T-helper 1 cell treated with Interleukin-12 subunit alpha and Interleukin-12 subunit beta and Interleukin-4 antibody, amounts not matched to agents 30 μg/mL and 1 μg/mL, for 36 hours (primary cell): ENCODE measurements around the gene LDLRAD4.
"Not testable (repeated sequence)": the region's sequence is repeated elsewhere in the genome, so short reads cannot be mapped to it uniquely, and the experiment has no call there.

Experiments
- H3K27ac Mint-ChIP-seq: one replicate; pipeline ENCODE4 v1.8.0; 2021; ENCODE audit warnings: mild to moderate bottlenecking, mixed read lengths
- H3K27me3 Mint-ChIP-seq: one replicate; pipeline ENCODE4 v1.8.0; 2021; ENCODE audit warnings: low read depth, mixed read lengths
- H3K36me3 Mint-ChIP-seq: one replicate; pipeline ENCODE4 v1.8.0; 2021; ENCODE audit warnings: low read depth, mixed read lengths
- H3K4me1 Mint-ChIP-seq: one replicate; pipeline ENCODE4 v1.8.0; 2021; ENCODE audit warnings: low read depth, mixed read lengths
- H3K4me3 Mint-ChIP-seq: one replicate; pipeline ENCODE4 v1.8.0; 2021; ENCODE audit warnings: mild to moderate bottlenecking, moderate library complexity, mixed read lengths
- H3K9me3 Mint-ChIP-seq: one replicate; pipeline ENCODE4 v1.8.0; 2021; ENCODE audit warnings: mixed read lengths

Gene LDLRAD4

DNA sequence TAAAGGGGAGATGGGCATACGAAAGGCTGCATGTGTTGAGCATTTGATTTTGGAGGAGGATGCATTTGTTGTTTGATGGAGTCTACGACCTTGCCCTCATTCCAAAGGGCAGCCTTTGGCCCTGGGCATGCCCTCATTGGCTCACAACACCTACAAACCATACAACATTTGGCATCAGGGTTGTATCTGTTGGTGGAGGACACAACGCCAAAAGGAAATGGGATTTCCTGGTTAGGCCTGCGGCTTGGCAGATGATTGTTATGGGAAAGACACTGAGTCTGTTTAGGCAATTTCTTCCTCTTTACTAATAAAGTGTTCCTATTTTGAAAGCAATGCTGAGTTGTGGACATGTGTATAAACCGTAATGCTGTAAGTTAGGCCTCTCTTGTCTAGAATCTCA, 246.9 kb downstream of the LDLRAD4 start:
- peaks cover 22% of the 10 kb centered on the region for H3K36me3 Mint-ChIP-seq
- H3K27me3 Mint-ChIP-seq: no peaks in the 10 kb centered on the region
- peaks cover 46% of the 10 kb centered on the region for H3K4me1 Mint-ChIP-seq
- peak overlapping the region; percentile 92 for H3K27ac Mint-ChIP-seq
- H3K9me3 Mint-ChIP-seq: peaks cover 18% of the 10 kb centered on the region
- H3K4me3 Mint-ChIP-seq: peak overlapping the region; percentile 95

DNA sequence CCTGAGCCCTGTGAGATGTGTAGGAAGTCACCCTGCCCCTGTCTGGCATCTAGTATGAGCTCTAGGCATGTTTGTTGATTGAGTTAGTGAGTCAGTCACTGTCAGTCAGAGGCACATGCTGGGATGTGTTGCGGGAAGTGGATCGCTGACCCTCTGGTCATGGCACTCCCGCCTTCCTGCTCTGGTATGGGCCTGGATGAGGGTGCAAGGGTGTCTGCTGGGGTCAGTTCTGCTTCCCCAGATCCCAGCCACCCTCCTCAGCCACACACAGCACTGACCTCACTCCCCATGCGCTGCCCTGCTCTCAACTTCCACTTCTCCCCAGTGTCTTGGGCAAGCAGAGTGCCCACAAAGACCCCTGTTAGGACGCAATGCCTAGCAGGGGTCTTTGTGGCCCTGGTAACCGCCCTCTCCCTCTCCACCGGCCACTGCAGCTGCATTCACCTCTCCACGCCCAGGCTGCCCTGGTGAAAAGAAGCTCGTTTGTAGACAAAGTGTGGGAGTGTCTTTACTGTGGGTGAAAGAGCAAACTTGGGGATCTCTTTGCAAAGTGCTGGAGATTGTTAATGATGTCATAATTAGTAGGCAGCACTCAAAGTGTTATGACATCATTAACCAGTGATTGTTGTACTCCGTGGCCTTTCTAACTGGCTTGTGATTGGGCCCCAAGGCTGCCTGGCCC, 252.1 kb downstream of the LDLRAD4 start:
- Mint-ChIP-seq H3K27me3 (no peaks in the 10 kb centered on the region), H3K4me1 (peaks cover 20% of the 10 kb centered on the region), H3K36me3 (peaks cover 32% of the 10 kb centered on the region), H3K27ac (no peak overlapping the region), H3K9me3 (peaks cover 18% of the 10 kb centered on the region), H3K4me3 (no peak overlapping the region)

GRCh38 chr18:13471198-13471845, 252.8 kb downstream of the LDLRAD4 start:
- H3K27me3 Mint-ChIP-seq: no peaks in the 10 kb centered on the region
- H3K4me1 Mint-ChIP-seq: peaks cover 17% of the 10 kb centered on the region
- no peak overlapping the region for H3K27ac Mint-ChIP-seq
- no peak overlapping the region for H3K4me3 Mint-ChIP-seq
- H3K36me3 Mint-ChIP-seq: peaks cover 33% of the 10 kb centered on the region
- H3K9me3 Mint-ChIP-seq: peaks cover 17% of the 10 kb centered on the region

- H3K9me3 Mint-ChIP-seq: peaks cover 10% of the 10 kb centered on the region
- H3K4me3 Mint-ChIP-seq: no peak overlapping the region
- H3K36me3 Mint-ChIP-seq: peaks cover 25% of the 10 kb centered on the region
- no peak overlapping the region for H3K27ac Mint-ChIP-seq
- peaks cover 11% of the 10 kb centered on the region for H3K4me1 Mint-ChIP-seq
- no peaks in the 10 kb centered on the region for H3K27me3 Mint-ChIP-seq
These were observed 253.5 kb downstream of the LDLRAD4 start for GRCh38 chr18:13471971-13472628.

- Mint-ChIP-seq H3K27me3 (no peaks in the 10 kb centered on the region), H3K36me3 (peaks cover 24% of the 10 kb centered on the region), H3K4me3 (no peak overlapping the region), H3K9me3 (no peaks in the 10 kb centered on the region), H3K4me1 (peaks cover 10% of the 10 kb centered on the region), H3K27ac (no peak overlapping the region)
These were observed 255.2 kb downstream of the LDLRAD4 start for GRCh38 chr18:13473751-13474150.

DNA sequence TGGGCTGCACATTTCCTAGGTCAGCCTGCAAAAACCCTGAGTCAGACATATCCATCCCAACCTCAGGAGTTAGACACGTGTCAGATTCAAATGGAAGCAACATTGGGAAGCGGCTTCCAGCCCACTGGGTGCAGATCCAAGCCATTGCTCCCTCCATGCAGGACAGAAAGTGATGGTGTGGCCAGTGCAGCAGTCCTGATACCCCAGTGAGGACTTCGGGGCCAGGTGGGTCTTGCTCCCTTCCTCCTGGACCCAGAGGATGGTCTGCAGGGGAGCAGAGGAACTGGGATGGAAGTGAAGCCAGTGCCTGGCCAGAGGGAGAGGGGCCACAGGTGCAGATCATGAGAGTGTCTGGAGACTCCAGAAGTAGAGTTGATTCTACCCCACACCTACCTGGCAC, 255.8 kb downstream of the LDLRAD4 start:
- H3K9me3 Mint-ChIP-seq: no peaks in the 10 kb centered on the region
- H3K27ac Mint-ChIP-seq: no peak overlapping the region
- no peaks in the 10 kb centered on the region for H3K27me3 Mint-ChIP-seq
- H3K4me1 Mint-ChIP-seq: peaks cover 8% of the 10 kb centered on the region
- H3K4me3 Mint-ChIP-seq: no peak overlapping the region
- peaks cover 24% of the 10 kb centered on the region for H3K36me3 Mint-ChIP-seq

GRCh38 chr18:13474907-13475545, 256.5 kb downstream of the LDLRAD4 start:
- no peaks in the 10 kb centered on the region for H3K9me3 Mint-ChIP-seq
- H3K27me3 Mint-ChIP-seq: no peaks in the 10 kb centered on the region
- H3K27ac Mint-ChIP-seq: no peak overlapping the region
- peaks cover 4% of the 10 kb centered on the region for H3K4me1 Mint-ChIP-seq
- no peak overlapping the region for H3K4me3 Mint-ChIP-seq
- H3K36me3 Mint-ChIP-seq: peaks cover 20% of the 10 kb centered on the region

GRCh38 chr18:13476312-13476711, 257.8 kb downstream of the LDLRAD4 start:
- not testable (repeated sequence) for H3K4me3 Mint-ChIP-seq, H3K27ac Mint-ChIP-seq, H3K9me3 Mint-ChIP-seq, H3K4me1 Mint-ChIP-seq, H3K27me3 Mint-ChIP-seq
- H3K36me3 Mint-ChIP-seq: peaks cover 20% of the 10 kb centered on the region

DNA sequence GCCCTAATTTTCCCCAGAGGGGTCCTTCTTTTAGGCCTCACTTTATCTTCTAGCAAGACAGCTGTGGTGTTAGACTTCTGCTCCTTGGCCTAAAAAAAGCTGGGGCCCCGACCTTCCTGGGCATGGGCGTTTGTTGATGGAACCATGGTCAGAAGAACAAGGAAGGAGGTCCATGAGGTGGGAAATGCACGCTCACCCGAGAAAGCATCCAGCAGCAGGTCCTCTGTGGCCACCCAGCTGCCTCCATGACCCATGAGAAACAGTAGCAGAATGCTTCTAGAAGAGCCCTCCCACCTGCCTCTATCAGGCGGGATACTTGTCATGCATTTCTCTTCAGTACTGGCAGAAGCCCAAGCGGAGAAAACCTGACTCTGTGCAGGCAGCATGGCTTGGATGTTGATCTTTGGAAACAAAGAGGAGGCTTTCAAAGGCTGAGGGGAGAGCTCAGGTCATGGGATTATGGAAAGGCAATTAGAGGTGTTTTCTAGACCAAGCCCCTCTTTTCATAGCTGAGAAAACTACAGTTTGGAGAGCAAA, 258.7 kb downstream of the LDLRAD4 start:
- no peaks in the 10 kb centered on the region for H3K9me3 Mint-ChIP-seq
- peaks cover 22% of the 10 kb centered on the region for H3K36me3 Mint-ChIP-seq
- H3K4me3 Mint-ChIP-seq: no peak overlapping the region
- peaks cover 13% of the 10 kb centered on the region for H3K4me1 Mint-ChIP-seq
- H3K27me3 Mint-ChIP-seq: no peaks in the 10 kb centered on the region
- H3K27ac Mint-ChIP-seq: no peak overlapping the region

DNA sequence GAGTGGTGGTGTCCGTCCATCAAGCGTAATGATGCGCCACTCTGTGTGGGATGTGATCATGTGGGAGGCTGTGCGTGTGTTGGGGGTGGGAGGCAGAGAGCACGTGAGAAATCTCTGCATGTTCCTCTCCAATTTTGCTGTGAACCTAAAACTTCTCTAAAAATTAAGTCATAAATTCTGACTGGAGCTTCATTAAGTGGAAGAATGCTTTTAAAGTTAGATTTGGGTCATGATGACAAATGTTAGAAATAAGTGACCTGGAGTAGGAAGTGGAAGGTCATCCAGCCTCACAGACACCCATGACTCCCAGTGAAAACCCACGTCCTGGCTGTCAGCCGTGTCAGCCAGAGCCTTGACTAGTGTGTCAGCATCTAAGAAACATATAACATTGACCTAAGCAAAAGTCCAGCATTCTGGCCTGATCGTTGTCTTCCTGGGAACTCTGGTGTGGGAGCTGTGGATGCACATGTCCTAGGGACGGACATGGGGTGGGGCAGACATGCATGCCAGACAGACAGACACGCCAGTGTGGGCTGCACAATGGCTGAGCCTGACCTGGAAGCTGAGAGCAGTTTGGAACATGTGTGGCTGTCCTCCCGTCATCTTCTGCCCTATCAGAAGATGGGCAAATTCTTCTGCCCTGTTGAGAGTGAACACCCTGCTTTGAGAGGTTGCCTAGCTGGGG, 262.2 kb downstream of the LDLRAD4 start:
- Mint-ChIP-seq H3K4me1 (peaks cover 10% of the 10 kb centered on the region), H3K27ac (no peak overlapping the region), H3K9me3 (no peaks in the 10 kb centered on the region), H3K36me3 (peaks cover 12% of the 10 kb centered on the region), H3K27me3 (no peaks in the 10 kb centered on the region), H3K4me3 (no peak overlapping the region)

DNA sequence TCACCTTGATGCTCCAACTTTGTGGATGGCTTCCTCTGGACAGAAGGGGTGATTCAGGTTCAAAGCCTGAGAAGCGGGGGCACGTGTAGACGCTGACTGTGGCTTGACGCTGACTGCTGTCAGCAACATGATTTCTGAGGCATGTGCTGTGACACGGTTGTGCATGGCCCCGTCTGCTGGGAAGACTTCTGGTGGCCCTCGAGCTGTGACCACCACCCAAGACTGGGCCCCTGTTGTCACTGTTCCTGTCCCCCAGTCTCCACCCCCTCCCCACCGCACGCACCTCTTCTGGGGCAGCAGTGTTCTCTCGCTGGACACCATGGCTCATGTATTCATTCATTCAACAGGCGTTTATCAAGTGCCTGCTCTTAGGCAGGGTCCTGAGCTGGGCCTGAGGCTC, 262.8 kb downstream of the LDLRAD4 start:
- Mint-ChIP-seq H3K27me3 (no peaks in the 10 kb centered on the region), H3K27ac (no peak overlapping the region), H3K36me3 (peaks cover 11% of the 10 kb centered on the region), H3K4me3 (no peak overlapping the region), H3K4me1 (peaks cover 8% of the 10 kb centered on the region), H3K9me3 (no peaks in the 10 kb centered on the region)

DNA sequence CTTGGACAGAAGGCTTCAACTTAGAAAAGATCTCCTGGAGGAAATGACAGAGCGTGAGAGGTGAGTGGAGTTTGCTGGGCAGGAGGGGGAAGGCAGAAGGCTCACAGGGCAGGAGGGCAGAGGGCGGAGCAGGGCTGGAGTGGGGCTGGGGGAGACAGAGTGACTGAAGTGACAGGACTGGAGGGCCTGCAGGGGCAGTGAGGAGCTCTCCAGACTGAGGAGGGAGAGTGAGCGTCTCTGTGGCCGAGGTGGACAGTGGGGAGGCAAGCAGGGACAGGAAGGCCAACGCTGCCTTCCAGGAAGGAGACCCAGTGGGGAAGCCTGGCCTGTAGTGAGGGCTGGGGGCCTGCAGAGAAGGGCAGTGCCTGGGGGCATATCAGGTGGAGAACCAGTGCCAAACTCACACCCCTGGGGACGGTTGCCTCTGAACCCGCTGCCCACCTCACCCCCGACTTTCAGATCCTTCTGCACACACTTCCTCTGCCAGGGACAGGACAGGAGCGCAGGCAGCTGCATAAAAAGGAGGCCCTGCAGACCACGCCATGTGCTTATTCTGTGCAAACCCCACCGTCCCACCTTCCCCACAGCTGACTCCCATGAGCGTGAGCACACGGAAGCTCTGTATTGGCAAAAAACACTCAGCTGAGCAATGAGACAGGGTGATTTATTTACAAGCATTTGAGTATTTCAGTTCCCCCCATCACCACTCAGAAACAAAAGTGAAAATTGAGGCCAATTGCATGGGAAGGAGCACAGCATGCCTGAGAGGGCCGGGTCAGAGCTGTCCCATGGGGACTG, 263.5 kb downstream of the LDLRAD4 start:
- Mint-ChIP-seq H3K27ac (peak overlapping the region; percentile 67), H3K36me3 (peaks cover 11% of the 10 kb centered on the region), H3K4me1 (peaks cover 8% of the 10 kb centered on the region), H3K27me3 (no peaks in the 10 kb centered on the region), H3K9me3 (no peaks in the 10 kb centered on the region), H3K4me3 (no peak overlapping the region)

- Mint-ChIP-seq H3K9me3 (no peaks in the 10 kb centered on the region), H3K4me1 (peaks cover 10% of the 10 kb centered on the region), H3K4me3 (no peak overlapping the region), H3K27me3 (no peaks in the 10 kb centered on the region), H3K36me3 (peaks cover 11% of the 10 kb centered on the region), H3K27ac (no peak overlapping the region)
These were observed 264.0 kb downstream of the LDLRAD4 start for GRCh38 chr18:13482618-13482945.
